Caco-2 (cell line): ENCODE measurements around the gene DENND2A. TPM values are rescaled to one million over a fixed set of nuclear protein-coding genes. Genes with fewer than 3 reads are reported as not detected.
"Not testable (repeated sequence)": the region's sequence is repeated elsewhere in the genome, so short reads cannot be mapped to it uniquely, and the experiment has no call there.

Experiments used
- BruUV-seq: library from RNA; stranded (reverse); fragments of 400-500 nt; replicated peaks from 2 replicates; lab custom pipeline; 2021; lab: Mats Ljungman, UMichigan
- CTCF ChIA-PET: fragments of 300-600 bp; sonication (Branson Sonifier 250); formaldehyde crosslinking; loops from one replicate; lab custom pipeline; 2022; ENCODE audit warnings: antibody characterized with exemption; lab: Charles Lee
- POLR2A ChIA-PET: fragments of 300-600 bp; sonication (Branson Sonifier 250); formaldehyde crosslinking; loops from one replicate; lab custom pipeline; 2022; ENCODE audit warnings: antibody characterized with exemption; lab: Charles Lee
- DNase-seq, 2 experiments: peaks; one replicate each; pipeline versions ENCODE4 v3.0.0 to v3.0.0-alpha.2; 2020 to 2022
- H3K27me3 ChIP-seq: replicated peaks from 2 replicates; pipeline ENCODE4 v1.6.0; 2011; ENCODE audit warnings: low read length; ENCODE audit not compliant: control insufficient read depth, insufficient read depth
- H3K36me3 ChIP-seq: 2 replicates; pipeline ENCODE4 v1.5.1; 2011; ENCODE audit warnings: low read length; ENCODE audit not compliant: control insufficient read depth, insufficient read depth
- H3K4me1 ChIP-seq: fragments of 250-450 bp; sonication (Bioruptor Pico); 2 replicates; pipeline ENCODE4 v1.5.1; 2020; ENCODE audit warnings: mild to moderate bottlenecking
- H3K4me3 ChIP-seq: 2 replicates; pipeline ENCODE4 v1.5.1; 2011; ENCODE audit warnings: low read depth, mild to moderate bottlenecking, control low read depth, low read length
- H3K9me3 ChIP-seq: fragments of 250-450 bp; sonication (Bioruptor Pico); 2 replicates; pipeline ENCODE4 v1.5.1; 2020; ENCODE audit warnings: mild to moderate bottlenecking, moderate library complexity
- H3K27ac Mint-ChIP-seq: one replicate; pipeline ENCODE4 v1.8.0; 2022; ENCODE audit warnings: mixed read lengths; ENCODE audit not compliant: unreplicated experiment
- H3K27me3 Mint-ChIP-seq: one replicate; pipeline ENCODE4 v1.8.0; 2022; ENCODE audit warnings: mixed read lengths; ENCODE audit not compliant: insufficient read depth, unreplicated experiment
- H3K36me3 Mint-ChIP-seq: one replicate; pipeline ENCODE4 v1.8.0; 2022; ENCODE audit warnings: mild to moderate bottlenecking, mixed read lengths; ENCODE audit not compliant: insufficient read depth, unreplicated experiment
- H3K4me1 Mint-ChIP-seq: one replicate; pipeline ENCODE4 v1.8.0; 2022; ENCODE audit warnings: low read depth, mixed read lengths; ENCODE audit not compliant: unreplicated experiment
- H3K4me3 Mint-ChIP-seq: one replicate; pipeline ENCODE4 v1.8.0; 2022; ENCODE audit warnings: mild to moderate bottlenecking, moderate library complexity, mixed read lengths; ENCODE audit not compliant: unreplicated experiment
- H3K9me3 Mint-ChIP-seq: one replicate; pipeline ENCODE4 v1.8.0; 2022; ENCODE audit warnings: mixed read lengths; ENCODE audit not compliant: unreplicated experiment
- CTCF ChIP-seq, 2 experiments: fragments of 200-600 bp in 1 of 2; IDR thresholded peaks; 1 replicate in 1 of 2; 2 replicates in 1 of 2; pipeline versions ENCODE4 v1.5.1 to v1.8.0; 2011 to 2022; ENCODE audit warnings: antibody characterized with exemption in 1 of 2, control low read depth in 1 of 2, inconsistent platforms in 1 of 2, low read depth in 1 of 2, low read length in 1 of 2, mild to moderate bottlenecking in 1 of 2, moderate library complexity in 1 of 2; ENCODE audit not compliant: insufficient read depth in 1 of 2, severe bottlenecking in 1 of 2, unreplicated experiment in 1 of 2
- intact Hi-C: fragments of 100-400 bp; cut with micrococcal nuclease; formaldehyde crosslinking; loops from one replicate; pipeline ENCODE4 v1.10.0; 2022; ENCODE audit not compliant: unreplicated experiment
- total RNA-seq: library from RNA; stranded (reverse); gene quantifications from 2 replicates; pipeline ENCODE4 v1.2.3, GENCODE V29; 2022

The DENND2A gene
- total RNA-seq, 1 experiment from 2014 or later = 0.95 TPM

DNA sequence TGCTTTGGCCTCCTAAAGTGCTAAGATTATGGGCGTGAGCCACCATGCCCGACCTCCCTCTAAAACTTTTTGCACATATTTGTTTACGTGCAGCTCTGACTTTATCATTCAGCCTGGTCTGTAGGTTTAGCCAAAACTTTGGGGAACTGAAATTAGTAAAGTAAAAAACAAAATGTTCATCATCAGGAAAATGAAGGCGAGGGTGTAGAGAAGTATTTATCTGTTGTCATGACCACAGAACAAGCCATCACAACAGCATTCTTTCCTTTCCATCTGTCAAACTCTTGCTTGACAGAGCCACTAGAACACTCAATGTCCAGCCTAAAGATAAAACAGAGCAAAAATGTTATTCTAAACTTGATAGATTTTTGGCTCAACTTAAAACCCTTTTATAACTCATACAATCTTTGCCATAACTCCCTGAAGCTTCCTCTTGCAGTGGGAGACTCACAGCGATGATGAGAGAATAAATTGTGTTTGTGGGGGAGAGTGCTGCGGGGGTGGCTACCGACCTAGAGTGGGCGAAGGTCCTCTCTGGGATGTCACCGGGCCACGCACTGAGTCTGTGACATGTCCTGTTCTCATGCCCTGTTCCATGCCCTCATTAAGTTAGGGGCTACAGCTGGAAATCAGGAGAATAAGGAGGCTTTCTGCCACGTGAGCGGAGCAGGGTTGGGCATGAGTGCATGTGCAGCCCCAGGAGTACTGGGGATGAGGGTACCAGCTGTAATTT, 102.7 kb downstream of the DENND2A start:
- H3K36me3 Mint-ChIP-seq = peaks cover 3% of the 10 kb centered on the region
- H3K9me3 Mint-ChIP-seq = no peaks in the 10 kb centered on the region
- BruUV-seq = no TSS peak
- H3K27ac Mint-ChIP-seq = no peak overlapping the region
- ChIA-PET CTCF (no interaction called here), POLR2A (no interaction called here)
- no peaks in the 10 kb centered on the region for H3K36me3 ChIP-seq
- no peaks in the 10 kb centered on the region for H3K9me3 ChIP-seq
- 0 out of 2 replicates have a peak, but pooled peaks cover 11% of the 10 kb centered on the region for H3K4me1 ChIP-seq
- H3K4me3 ChIP-seq = no peak overlapping the region
- no peaks in the 10 kb centered on the region for H3K27me3 Mint-ChIP-seq
- no peak for TF ChIP-seq CTCF (IDR thresholded peaks at IDR 0.05; ENCODE audit: insufficient read depth in 1 of 2, low read depth in 1 of 2, low read length in 1 of 2, severe bottlenecking in 1 of 2, unreplicated experiment in 1 of 2)
- H3K4me3 Mint-ChIP-seq = no peak overlapping the region
- DNase-seq = no peak
- intact Hi-C loops = no loop called here
- peaks cover 24% of the 10 kb centered on the region for H3K4me1 Mint-ChIP-seq
- no peaks in the 10 kb centered on the region for H3K27me3 ChIP-seq

- Histone ChIP-seq H3K4me3 (no peak overlapping the region), H3K4me1 (no peaks in the 10 kb centered on the region), H3K36me3 (no peaks in the 10 kb centered on the region), H3K9me3 (no peaks in the 10 kb centered on the region), H3K27me3 (no peaks in the 10 kb centered on the region)
- no peak overlapping the region for H3K4me3 Mint-ChIP-seq
- no peak for DNase-seq
- intact Hi-C loops = no loop called here
- no peak for TF ChIP-seq CTCF (IDR thresholded peaks at IDR 0.05; ENCODE audit: insufficient read depth in 1 of 2, low read depth in 1 of 2, low read length in 1 of 2, severe bottlenecking in 1 of 2, unreplicated experiment in 1 of 2)
- H3K9me3 Mint-ChIP-seq = no peaks in the 10 kb centered on the region
- H3K36me3 Mint-ChIP-seq = no peaks in the 10 kb centered on the region
- POLR2A ChIA-PET = no interaction called here
- BruUV-seq = no TSS peak
- H3K27ac Mint-ChIP-seq = no peak overlapping the region
- peaks cover 6% of the 10 kb centered on the region for H3K4me1 Mint-ChIP-seq
- peaks cover 5% of the 10 kb centered on the region for H3K27me3 Mint-ChIP-seq
- CTCF ChIA-PET = no interaction called here
Observed at GRCh38 chr7:140534743-140535142, 105.9 kb downstream of the DENND2A start.

DNA sequence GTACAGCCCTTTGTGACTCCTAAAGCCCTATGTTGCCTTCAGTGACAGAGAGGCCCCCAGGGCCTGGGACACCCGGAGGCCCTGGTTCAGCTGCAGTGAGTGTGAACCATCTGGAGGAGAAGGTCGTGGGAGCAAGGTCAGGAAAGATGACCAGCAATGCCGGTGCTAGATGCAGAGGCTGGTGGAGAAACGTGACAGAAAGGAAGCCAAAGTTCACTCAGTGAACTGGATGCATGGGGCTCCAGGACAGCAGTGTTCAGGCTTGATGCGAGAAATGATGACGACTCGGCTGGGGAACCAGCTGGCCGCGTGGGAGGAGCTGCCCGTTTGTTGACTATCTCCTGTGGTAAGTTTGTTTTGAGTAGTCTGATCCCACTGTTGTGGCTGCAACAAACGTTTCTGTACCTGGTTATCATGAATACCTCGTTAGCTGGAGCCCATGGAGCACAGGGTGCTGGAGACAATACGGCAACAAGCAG, 107.2 kb downstream of the DENND2A start:
- ChIA-PET POLR2A (no interaction called here), CTCF (no interaction called here)
- no peaks in the 10 kb centered on the region for H3K9me3 ChIP-seq
- no peak overlapping the region for H3K4me3 ChIP-seq
- no peak for TF ChIP-seq CTCF (IDR thresholded peaks at IDR 0.05; ENCODE audit: insufficient read depth in 1 of 2, low read depth in 1 of 2, low read length in 1 of 2, severe bottlenecking in 1 of 2, unreplicated experiment in 1 of 2)
- peaks cover 6% of the 10 kb centered on the region for H3K4me1 Mint-ChIP-seq
- H3K27me3 Mint-ChIP-seq = peaks cover 5% of the 10 kb centered on the region
- H3K36me3 ChIP-seq = no peaks in the 10 kb centered on the region
- intact Hi-C loops = no loop called here
- no peaks in the 10 kb centered on the region for H3K27me3 ChIP-seq
- H3K4me3 Mint-ChIP-seq = no peak overlapping the region
- no peaks in the 10 kb centered on the region for H3K36me3 Mint-ChIP-seq
- no TSS peak for BruUV-seq
- H3K4me1 ChIP-seq = no peaks in the 10 kb centered on the region
- no peak for DNase-seq
- no peaks in the 10 kb centered on the region for H3K9me3 Mint-ChIP-seq
- H3K27ac Mint-ChIP-seq = no peak overlapping the region

DNA sequence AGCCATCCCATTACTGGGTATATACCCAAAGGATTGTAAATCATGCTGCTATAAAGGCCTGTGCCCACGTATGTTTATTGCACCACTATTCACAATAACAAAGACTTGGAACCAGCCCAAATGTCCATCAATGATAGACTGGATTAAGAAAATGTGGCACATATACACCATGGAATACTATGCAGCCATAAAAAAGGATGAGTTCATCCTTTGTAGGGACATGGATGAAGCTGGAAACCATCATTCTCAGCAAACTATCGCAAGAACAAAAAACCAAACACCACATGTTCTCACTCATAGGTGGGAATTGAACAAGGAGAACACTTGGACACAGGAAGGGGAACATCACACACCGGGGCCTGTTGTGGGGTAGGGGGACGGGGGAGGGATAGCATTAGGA, 111.2 kb downstream of the DENND2A start:
- BruUV-seq, H3K4me1 Mint-ChIP-seq, CTCF ChIA-PET, H3K4me3 Mint-ChIP-seq, DNase-seq, H3K4me3 ChIP-seq, H3K9me3 ChIP-seq, intact Hi-C loops, H3K27me3 ChIP-seq, H3K4me1 ChIP-seq, H3K9me3 Mint-ChIP-seq, H3K27ac Mint-ChIP-seq, H3K36me3 Mint-ChIP-seq, H3K27me3 Mint-ChIP-seq, H3K36me3 ChIP-seq: not testable (repeated sequence)
- POLR2A ChIA-PET = interaction anchor here (0.6 kb wide), 1 partner anchor 72 kb away, joined by 3 read pairs; no protein-coding TSS in a partner anchor
